DOHH2 (cell line): Measurements from ENCODE around the gene CFAP157.

Experiments used
- H3F3A ChIP-seq: fragments of 200-600 bp; sonication (generic), shearing (Covaris generic); 2 replicates; pipeline ENCODE4 v1.6.0; 2016; ENCODE audit warnings: antibody characterized with exemption, mild to moderate bottlenecking; ENCODE audit not compliant: control insufficient read depth, insufficient read depth
- H3K27ac ChIP-seq: fragments of 200-600 bp; sonication (generic); 2 replicates; pipeline ENCODE4 v1.5.1; 2014; ENCODE audit warnings: low read depth, mild to moderate bottlenecking, low read length, moderate library complexity
- H3K27me3 ChIP-seq: fragments of 200-600 bp; sonication (generic); 2 replicates; pipeline ENCODE4 v1.6.1; 2014; ENCODE audit warnings: mild to moderate bottlenecking, low read length, mixed read lengths; ENCODE audit not compliant: control insufficient read depth
- H3K36me3 ChIP-seq: fragments of 200-600 bp; sonication (generic); 2 replicates; pipeline ENCODE4 v1.6.1; 2014; ENCODE audit warnings: mild to moderate bottlenecking, low read length, moderate library complexity, mixed read lengths; ENCODE audit not compliant: control insufficient read depth
- H3K4me1 ChIP-seq: fragments of 200-600 bp; sonication (generic); 2 replicates; pipeline ENCODE4 v1.6.1; 2014; ENCODE audit warnings: mild to moderate bottlenecking, low read length, mixed read lengths; ENCODE audit not compliant: control insufficient read depth
- H3K4me2 ChIP-seq: fragments of 200-600 bp; sonication (generic); 2 replicates; pipeline ENCODE4 v1.6.0; 2014; ENCODE audit warnings: mild to moderate bottlenecking, low read length, moderate library complexity
- H3K4me3 ChIP-seq: fragments of 200-600 bp; sonication (generic); 2 replicates; pipeline ENCODE4 v1.5.1; 2014; ENCODE audit warnings: mild to moderate bottlenecking, low read length, mixed read lengths
- H3K79me2 ChIP-seq: fragments of 200-600 bp; sonication (generic); 2 replicates; pipeline ENCODE4 v1.6.1; 2014; ENCODE audit warnings: mild to moderate bottlenecking, low read length, mixed read lengths; ENCODE audit not compliant: control insufficient read depth
- H3K9me2 ChIP-seq: fragments of 200-600 bp; sonication (generic); replicated peaks from 2 replicates; pipeline ENCODE4 v1.6.1; 2014; ENCODE audit warnings: mild to moderate bottlenecking, low read length, mixed read lengths; ENCODE audit not compliant: control insufficient read depth
- H3K9me3 ChIP-seq: fragments of 200-600 bp; sonication (generic); 2 replicates; pipeline ENCODE4 v1.6.1; 2014; ENCODE audit warnings: antibody characterized with exemption, low read length, mixed read lengths; ENCODE audit not compliant: control insufficient read depth, insufficient read depth
- H4K20me1 ChIP-seq: fragments of 200-600 bp; sonication (generic); 2 replicates; pipeline ENCODE4 v1.6.0; 2014; ENCODE audit warnings: low read depth, mild to moderate bottlenecking, antibody characterized with exemption, low read length, moderate library complexity; ENCODE audit not compliant: control insufficient read depth, insufficient read depth
- EZH2phosphoT487 ChIP-seq: fragments of 200-600 bp; sonication (generic); IDR thresholded peaks from 2 replicates; pipeline ENCODE4 v1.6.1; 2017; ENCODE audit warnings: borderline replicate concordance, mild to moderate bottlenecking, antibody characterized with exemption, low read length, moderate library complexity, mixed read lengths
- TF ChIP-seq, protein P1 (sequence below): fragments of 200-600 bp; sonication (generic); IDR thresholded peaks from one replicate; pipeline ENCODE4 v1.5.1; 2014; ENCODE audit warnings: antibody characterized with exemption, mild to moderate bottlenecking, low read depth, low read length; ENCODE audit not compliant: poor library complexity, severe bottlenecking

CFAP157 gene

DNA sequence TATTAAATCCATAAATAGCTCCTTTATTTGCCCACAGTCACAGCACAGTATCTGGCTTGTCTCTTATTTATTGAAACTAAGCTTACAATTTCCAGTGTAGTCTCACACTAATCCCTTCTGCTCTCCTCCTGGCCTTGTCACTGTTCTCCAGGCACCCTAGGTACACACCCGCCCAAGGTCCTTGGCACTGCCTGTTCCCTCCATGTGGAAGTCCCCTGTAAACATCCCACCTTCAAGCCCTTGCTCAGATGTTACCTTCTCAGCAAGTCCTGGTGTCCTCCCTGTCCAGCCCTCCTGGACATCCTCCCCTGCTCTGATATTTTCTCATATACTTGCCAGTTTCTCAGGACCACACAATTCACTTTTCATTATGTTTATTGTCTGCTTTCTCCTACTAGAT lies 44.2 kb upstream of the CFAP157 start:
- Histone ChIP-seq H3K79me2 (no peaks in the 10 kb centered on the region), H3K36me3 (no peaks in the 10 kb centered on the region), H4K20me1 (no peaks in the 10 kb centered on the region), H3K4me2 (no peak overlapping the region), H3F3A (0 out of 2 replicates have a peak, but pooled peaks cover 3% of the 10 kb centered on the region), H3K9me3 (no peaks in the 10 kb centered on the region), H3K9me2 (no peaks in the 10 kb centered on the region), H3K27ac (no peak overlapping the region), H3K27me3 (no peaks in the 10 kb centered on the region), H3K4me1 (no peaks in the 10 kb centered on the region), H3K4me3 (no peak overlapping the region)
- TF ChIP-seq EZH2phosphoT487: no peak
- TF ChIP-seq, protein P1, sequence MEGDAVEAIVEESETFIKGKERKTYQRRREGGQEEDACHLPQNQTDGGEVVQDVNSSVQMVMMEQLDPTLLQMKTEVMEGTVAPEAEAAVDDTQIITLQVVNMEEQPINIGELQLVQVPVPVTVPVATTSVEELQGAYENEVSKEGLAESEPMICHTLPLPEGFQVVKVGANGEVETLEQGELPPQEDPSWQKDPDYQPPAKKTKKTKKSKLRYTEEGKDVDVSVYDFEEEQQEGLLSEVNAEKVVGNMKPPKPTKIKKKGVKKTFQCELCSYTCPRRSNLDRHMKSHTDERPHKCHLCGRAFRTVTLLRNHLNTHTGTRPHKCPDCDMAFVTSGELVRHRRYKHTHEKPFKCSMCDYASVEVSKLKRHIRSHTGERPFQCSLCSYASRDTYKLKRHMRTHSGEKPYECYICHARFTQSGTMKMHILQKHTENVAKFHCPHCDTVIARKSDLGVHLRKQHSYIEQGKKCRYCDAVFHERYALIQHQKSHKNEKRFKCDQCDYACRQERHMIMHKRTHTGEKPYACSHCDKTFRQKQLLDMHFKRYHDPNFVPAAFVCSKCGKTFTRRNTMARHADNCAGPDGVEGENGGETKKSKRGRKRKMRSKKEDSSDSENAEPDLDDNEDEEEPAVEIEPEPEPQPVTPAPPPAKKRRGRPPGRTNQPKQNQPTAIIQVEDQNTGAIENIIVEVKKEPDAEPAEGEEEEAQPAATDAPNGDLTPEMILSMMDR: no peak

DNA sequence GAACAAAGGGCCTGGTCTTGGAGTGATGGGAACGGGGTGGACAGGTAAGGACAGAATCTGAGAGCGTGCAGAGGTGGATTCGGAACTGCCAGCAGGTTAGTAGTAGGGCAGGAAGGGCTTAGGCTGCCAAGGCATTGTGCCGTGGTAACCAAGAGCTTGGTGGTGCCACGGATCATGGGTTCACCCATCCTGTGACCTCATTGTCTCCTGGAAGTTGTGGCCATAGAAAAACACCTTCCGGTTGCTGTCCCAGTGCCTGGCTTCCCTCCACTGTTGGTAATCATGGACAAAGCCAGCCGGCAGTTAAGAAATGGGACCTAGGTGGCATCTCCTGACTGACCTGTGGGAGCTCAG lies 42.5 kb upstream of the CFAP157 start:
- H3K4me1 ChIP-seq: no peaks in the 10 kb centered on the region
- no peaks in the 10 kb centered on the region for H3K9me3 ChIP-seq
- TF ChIP-seq EZH2phosphoT487: no peak
- TF ChIP-seq, protein P1: no peak
- no peak overlapping the region for H3K27ac ChIP-seq
- H4K20me1 ChIP-seq: no peaks in the 10 kb centered on the region
- no peak overlapping the region for H3K4me2 ChIP-seq
- H3K9me2 ChIP-seq: no peaks in the 10 kb centered on the region
- H3F3A ChIP-seq: 0 out of 2 replicates have a peak, but pooled peaks cover 3% of the 10 kb centered on the region
- H3K36me3 ChIP-seq: no peaks in the 10 kb centered on the region
- H3K4me3 ChIP-seq: no peak overlapping the region
- no peaks in the 10 kb centered on the region for H3K27me3 ChIP-seq
- H3K79me2 ChIP-seq: no peaks in the 10 kb centered on the region

DNA sequence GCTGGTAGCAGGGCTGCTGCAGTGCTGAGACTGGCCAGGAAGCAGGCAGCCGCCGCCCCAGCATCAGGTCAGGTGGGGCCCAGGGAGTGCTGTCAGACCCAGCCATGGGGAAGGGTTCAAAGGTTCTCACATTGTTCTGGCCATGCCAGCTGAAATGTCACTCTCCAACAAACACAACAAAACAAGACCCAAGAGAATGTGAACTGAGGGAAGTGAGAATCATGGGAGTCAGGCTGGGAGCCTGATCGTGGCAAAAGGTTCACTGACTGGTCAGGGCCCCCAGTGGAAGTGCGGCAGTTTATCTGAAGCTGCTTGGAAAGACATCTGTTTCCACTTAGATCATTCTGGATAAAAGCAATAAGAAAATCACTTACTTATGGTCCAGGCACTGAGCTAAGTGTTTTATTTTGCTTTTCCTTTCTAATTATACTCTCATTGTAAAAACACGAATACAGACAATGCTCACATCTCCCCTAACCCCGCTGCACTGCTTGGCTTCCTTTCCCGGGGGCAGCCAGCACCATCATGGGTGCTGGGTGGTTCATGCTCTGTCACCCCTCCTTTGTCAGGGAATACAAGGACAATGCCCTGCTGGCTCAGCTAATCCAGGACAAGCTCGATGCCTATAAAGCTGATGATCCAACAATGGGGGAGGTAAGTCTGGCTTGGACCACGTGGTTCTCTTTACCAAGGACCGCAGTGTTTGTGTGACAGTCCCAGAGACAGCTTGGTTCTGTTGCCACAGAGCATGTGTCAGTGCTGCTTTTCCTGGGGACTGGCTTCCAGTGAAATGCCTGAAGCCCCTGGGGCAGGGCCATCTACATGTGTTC lies 41.9 kb upstream of the CFAP157 start:
- Histone ChIP-seq H3K4me3 (no peak overlapping the region), H4K20me1 (no peaks in the 10 kb centered on the region), H3K9me3 (no peaks in the 10 kb centered on the region), H3F3A (0 out of 2 replicates have a peak, but pooled peaks cover 3% of the 10 kb centered on the region), H3K4me1 (no peaks in the 10 kb centered on the region), H3K27ac (no peak overlapping the region), H3K79me2 (no peaks in the 10 kb centered on the region), H3K27me3 (no peaks in the 10 kb centered on the region), H3K4me2 (no peak overlapping the region), H3K36me3 (no peaks in the 10 kb centered on the region), H3K9me2 (no peaks in the 10 kb centered on the region)
- TF ChIP-seq, protein P1: no peak
- no peak for TF ChIP-seq EZH2phosphoT487
